Islet of Langerhans (tissue), 1 donor: Measurements from ENCODE around the gene ARHGAP6.
"Not testable (repeated sequence)": the region's sequence is repeated elsewhere in the genome, so short reads cannot be mapped to it uniquely, and the experiment has no call there.

Experiments
- FAIRE-seq: peaks from one replicate; lab custom pipeline; 2011; peaks lifted over from hg19 to GRCh38; lab: Jason Lieb, UNC

The ARHGAP6 gene

DNA sequence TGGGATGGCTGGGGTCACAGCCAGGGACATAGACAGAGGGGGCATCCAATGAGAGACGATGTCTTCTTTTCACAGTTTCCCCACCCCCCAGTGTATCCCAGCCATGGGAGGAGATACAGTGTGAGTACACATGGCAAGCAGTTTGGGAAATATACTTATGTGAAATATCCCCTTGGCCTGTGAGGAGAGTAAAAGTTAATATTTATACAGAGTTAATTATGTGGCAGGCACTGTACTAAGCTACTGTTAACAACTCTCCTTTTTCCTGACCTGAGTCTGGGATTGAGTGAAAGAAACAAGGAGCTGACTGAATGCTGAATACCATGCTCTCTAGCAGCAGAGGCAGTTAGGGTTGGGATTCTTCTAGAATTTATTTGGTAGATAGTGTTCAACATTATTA is 519.3 kb downstream of the ARHGAP6 start:
- no peak for FAIRE-seq

DNA sequence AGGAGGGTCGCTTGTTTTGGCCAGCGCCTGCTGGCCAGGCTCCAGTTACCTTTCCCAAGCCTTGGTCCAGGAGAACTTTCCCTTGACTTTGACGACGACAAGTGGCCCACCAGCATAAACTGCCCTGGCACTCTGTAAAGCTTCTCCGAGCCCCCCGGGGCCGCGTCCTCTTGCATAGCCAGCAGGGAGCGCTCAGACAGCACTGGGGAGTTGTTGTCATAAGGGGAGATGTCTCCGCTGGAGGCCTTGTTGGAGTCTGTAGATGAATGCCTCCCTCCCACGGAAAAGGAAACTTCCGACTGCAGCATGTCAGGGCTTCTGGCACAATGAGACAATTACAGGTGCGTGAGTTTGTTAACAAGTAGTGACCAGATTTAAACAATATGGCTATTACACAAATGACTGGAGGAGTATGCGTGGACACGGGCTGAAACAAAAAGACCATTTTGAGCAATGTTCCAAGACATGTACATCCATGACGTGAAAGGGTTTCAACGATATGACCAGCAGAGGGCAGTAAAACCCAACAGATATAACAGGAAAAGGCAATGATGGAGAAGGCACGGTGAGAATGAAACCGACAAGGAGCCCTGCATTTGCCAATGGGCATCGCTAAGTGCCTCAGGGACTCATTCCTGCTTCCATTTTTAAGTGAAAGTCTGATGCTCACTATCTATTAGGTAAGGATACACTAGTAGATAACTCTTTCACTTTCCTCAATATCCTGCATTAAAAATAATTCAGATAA is 521.6 kb downstream of the ARHGAP6 start:
- FAIRE-seq, result peak; percentile 76

DNA sequence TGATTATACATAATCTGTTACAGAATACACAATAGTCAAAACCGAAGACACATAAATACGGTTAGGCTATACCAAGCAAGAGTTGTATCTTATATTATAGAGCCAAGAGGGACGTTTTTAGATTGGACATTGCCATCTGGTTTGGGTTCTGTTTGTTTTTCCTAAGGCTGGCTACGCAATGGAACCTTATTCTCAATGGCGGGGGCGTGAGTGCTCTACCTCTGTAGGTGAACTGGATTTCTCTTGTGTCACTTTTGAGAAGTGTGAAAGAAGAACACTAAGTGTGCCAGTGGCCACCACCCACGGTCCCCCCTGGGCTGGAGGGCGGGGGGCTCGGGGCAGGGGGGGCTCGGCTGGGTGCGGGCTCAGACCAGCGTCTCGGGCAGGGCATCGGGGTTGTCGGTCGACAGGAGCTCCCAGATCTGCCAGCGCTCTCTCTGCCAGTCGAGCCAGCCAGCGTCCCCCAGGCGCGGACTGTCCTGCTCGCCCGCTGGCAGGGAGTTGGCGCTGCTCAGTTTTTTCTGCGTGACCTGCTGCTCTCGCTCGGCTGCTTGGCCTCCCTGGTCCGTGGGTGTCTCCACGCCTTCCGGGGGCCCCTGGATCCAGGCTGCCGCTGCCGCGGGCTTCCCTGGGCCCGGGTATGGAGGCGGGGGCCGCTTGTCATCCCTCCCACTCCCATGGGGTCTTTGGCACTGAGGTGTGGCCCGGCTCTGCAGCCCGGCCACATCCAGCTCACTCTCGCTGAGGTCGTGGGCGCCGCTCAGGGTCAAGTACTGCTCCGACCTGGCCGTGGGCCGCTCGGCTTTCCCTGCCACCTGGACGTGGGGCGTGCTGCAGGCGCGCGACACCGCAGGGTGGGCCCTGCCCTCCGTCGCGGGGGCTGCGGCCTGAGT is 527.0 kb downstream of the ARHGAP6 start:
- no peak for FAIRE-seq

- FAIRE-seq, result peak; percentile 95
Measured at GRCh38 chrX:11137543-11138139, 528.1 kb downstream of the ARHGAP6 start.

- FAIRE-seq, result no peak
Measured at GRCh38 chrX:11135564-11136185, 530.0 kb downstream of the ARHGAP6 start.

DNA sequence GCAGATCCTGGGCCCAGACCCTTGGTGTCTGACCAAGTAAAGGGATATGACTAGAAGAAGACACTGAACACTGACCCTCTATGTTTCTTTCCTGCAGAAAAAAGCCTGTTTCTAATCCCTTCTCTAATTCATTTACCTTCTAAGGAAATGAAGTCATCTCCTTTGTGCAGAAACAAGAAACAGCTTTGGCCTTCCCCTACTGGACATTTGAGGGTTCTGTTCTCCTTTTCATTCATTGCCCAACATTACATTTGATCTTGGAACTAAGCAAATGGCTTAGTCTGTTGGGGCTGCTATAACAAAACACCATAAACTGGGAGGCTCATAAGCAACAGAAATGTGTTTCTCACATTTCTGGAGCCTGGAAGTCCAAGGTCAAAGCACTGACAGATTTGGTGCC is 534.6 kb downstream of the ARHGAP6 start:
- no peak for FAIRE-seq

DNA sequence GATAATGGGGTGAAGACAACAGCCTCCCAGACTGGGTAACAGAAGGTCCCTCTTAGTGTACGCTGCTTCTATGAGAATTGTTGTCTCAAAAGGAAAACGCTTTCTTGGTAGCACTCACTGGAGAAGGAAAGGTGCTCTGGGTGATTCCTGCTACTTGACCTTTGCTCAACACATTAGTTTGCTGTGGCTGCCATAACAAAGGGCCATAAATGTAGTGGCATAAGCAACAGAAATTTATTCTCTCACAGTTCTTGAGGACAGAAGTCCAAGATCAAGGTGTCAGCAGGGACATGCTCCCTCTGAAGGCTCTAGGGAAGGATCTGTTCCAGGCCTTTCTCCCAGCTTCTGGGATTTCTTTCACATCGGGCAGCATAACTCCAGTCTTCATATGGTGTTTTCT is 535.6 kb downstream of the ARHGAP6 start:
- no peak for FAIRE-seq

GRCh38 chrX:11129534-11130105 is 536.1 kb downstream of the ARHGAP6 start:
- FAIRE-seq, result no peak

- FAIRE-seq, result no peak
Measured at GRCh38 chrX:11125060-11125459, 540.7 kb downstream of the ARHGAP6 start.

DNA sequence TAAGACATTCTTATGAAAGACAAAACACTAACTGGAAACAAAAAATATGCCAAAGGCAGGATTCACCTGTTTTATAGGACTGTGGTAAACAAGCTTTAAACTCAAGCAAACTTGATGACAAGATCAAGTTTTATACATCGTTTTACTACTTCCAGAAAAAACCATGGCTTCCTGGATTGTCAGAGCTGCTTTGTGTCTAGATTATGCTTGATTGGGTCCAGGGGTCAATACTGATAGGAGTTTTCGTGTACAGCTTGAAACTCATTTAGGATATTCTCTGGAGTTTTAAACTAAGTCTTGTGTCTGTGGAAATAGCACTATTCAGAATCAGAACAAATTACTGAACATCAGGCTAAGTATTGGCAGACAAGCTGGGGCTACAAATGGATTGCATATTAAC is 541.6 kb downstream of the ARHGAP6 start:
- no peak for FAIRE-seq

- FAIRE-seq, result not testable (repeated sequence)
Measured at GRCh38 chrX:11123087-11123486, 542.6 kb downstream of the ARHGAP6 start.

- FAIRE-seq, result no peak
Measured at GRCh38 chrX:11119313-11119943, 546.3 kb downstream of the ARHGAP6 start.

DNA sequence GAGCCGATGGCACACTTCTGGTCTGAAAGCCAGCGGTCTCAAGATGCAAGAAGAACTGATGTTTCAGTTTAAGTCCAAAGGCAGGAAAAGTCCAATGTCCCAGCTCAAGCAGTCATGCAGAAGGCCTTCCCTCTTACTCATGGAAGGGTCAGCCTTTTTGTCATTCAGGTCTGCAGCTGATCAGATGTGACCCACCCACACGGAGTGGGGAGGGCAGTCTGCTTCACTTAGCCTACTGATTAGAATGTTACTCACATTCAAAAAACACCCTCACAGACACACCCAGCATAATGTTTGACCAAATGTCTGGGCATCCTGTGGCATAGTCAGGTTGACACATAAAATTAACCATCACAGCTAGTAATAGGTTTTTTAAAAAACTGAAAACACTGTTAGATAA is 548.0 kb downstream of the ARHGAP6 start:
- no peak for FAIRE-seq

DNA sequence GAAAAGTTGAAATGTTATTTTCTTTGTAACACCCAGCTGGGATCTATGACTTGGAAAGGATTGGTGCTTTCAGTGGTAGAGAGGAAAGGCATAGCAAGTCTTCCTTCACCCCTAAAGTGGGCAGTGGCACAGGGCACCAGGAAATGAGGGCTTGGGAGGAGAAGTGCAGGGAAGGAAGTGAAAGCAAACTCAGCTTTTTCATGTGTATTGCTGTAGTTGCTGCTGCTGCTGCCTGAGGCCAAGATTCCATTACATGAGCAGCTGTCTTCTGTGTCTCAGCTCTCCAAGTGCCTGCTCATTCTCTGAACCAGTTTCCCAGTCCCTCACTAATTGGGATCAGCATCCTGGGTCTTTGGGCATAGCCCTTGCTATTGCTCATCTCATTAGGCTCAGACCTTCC is 552.0 kb downstream of the ARHGAP6 start:
- no peak for FAIRE-seq

- FAIRE-seq, result no peak
Measured at GRCh38 chrX:11111947-11112346, 553.8 kb downstream of the ARHGAP6 start.

- FAIRE-seq, result no peak
Measured at GRCh38 chrX:11111037-11111851, 554.5 kb downstream of the ARHGAP6 start, which contains the start of gene HCCS. HCCS (plus strand) TSS chrX:11111332; CDS start chrX:11112061, 729 bp downstream.

GRCh38 chrX:11109968-11110367 is 555.8 kb downstream of the ARHGAP6 start:
- FAIRE-seq, result no peak

GRCh38 chrX:11108253-11108941 is 557.3 kb downstream of the ARHGAP6 start:
- no peak for FAIRE-seq

GRCh38 chrX:11105080-11105479 is 560.6 kb downstream of the ARHGAP6 start:
- FAIRE-seq, result no peak

DNA sequence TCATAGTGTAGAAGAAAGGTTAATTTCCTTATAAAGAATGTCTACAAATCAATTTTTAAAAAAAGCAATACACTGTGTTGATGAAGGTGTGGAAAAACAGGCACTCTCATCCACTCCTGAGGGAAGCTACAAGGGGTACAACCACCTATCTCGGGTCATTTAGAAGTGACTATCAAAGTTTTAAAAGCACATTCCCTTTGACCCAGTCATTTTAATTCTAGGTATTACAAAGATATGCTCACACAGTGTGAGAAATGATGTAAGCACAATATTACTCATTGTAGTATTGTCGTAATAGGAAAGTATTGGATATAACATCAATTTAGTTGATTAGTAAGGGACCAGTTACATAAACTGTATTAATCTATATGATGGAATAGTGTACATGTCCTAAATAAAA is 562.0 kb downstream of the ARHGAP6 start:
- FAIRE-seq, result no peak
